CD4-positive, alpha-beta T cell (primary cell): Measurements from ENCODE around the gene TEX2. TPM values are rescaled to one million over a fixed set of nuclear protein-coding genes. Genes with fewer than 3 reads are reported as not detected.

ENCODE experiments used
- ATAC-seq: fragments of 200-7000 bp; cut with Tn5 transposase; one replicate; pipeline ENCODE4 v1.10.0; 2022; ENCODE audit warnings: mild to moderate bottlenecking; ENCODE audit not compliant: poor library complexity
- CTCF ChIA-PET: fragments of 350-600 bp; sonication (Branson Sonifier 250); formaldehyde crosslinking; loops from one replicate; lab custom pipeline; 2021; ENCODE audit warnings: antibody characterized with exemption, inconsistent platforms; lab: Charles Lee
- POLR2A ChIA-PET: fragments of 350-600 bp; sonication (Branson Sonifier 250); formaldehyde crosslinking; loops from one replicate; lab custom pipeline; 2021; ENCODE audit warnings: antibody characterized with exemption, inconsistent platforms; lab: Charles Lee
- DNase-seq, 14 experiments: peaks; one replicate each; pipeline ENCODE4 v3.0.0-alpha.2; 2013 to 2020; ENCODE audit warnings: mixed read lengths in 2 of 14
- H3K27ac ChIP-seq, 2 donors: one replicate each; pipeline versions ENCODE4 v1.5.1 to v1.7.0; 2013; ENCODE audit warnings: low read length in 2 of 2, low read depth in 1 of 2, mild to moderate bottlenecking in 1 of 2
- H3K27me3 ChIP-seq, 2 experiments: 1 replicate in 1 of 2; 2 replicates in 1 of 2; pipeline versions ENCODE4 v1.6.1 to v1.7.0; 2013; ENCODE audit warnings: low read length in 2 of 2, control low read depth in 1 of 2, mild to moderate bottlenecking in 1 of 2, moderate library complexity in 1 of 2; ENCODE audit not compliant: insufficient read depth in 2 of 2, control insufficient read depth in 1 of 2
- H3K36me3 ChIP-seq: one replicate; pipeline ENCODE4 v1.6.1; 2013; ENCODE audit warnings: low read length, control low read depth; ENCODE audit not compliant: insufficient read depth
- H3K4me1 ChIP-seq: one replicate; pipeline ENCODE4 v1.6.1; 2013; ENCODE audit warnings: low read length, control low read depth; ENCODE audit not compliant: insufficient read depth
- H3K4me3 ChIP-seq: one replicate; pipeline ENCODE4 v1.5.1; 2013; ENCODE audit warnings: mild to moderate bottlenecking, low read length, moderate library complexity
- H3K9me3 ChIP-seq, 2 experiments: 1 replicate in 1 of 2; 2 replicates in 1 of 2; pipeline versions ENCODE4 v1.6.1 to v1.7.0; 2013; ENCODE audit warnings: low read length in 2 of 2, mild to moderate bottlenecking in 2 of 2, control low read depth in 1 of 2, moderate library complexity in 1 of 2; ENCODE audit not compliant: control insufficient read depth in 1 of 2, insufficient read depth in 1 of 2
- H3K27ac Mint-ChIP-seq: one replicate; pipeline ENCODE4 v1.8.0; 2020; ENCODE audit warnings: mixed read lengths
- H3K27me3 Mint-ChIP-seq: one replicate; pipeline ENCODE4 v1.8.0; 2021; ENCODE audit warnings: mixed read lengths
- H3K36me3 Mint-ChIP-seq: one replicate; pipeline ENCODE4 v1.8.0; 2021; ENCODE audit warnings: low read depth, mixed read lengths
- H3K4me1 Mint-ChIP-seq: one replicate; pipeline ENCODE4 v1.8.0; 2021; ENCODE audit warnings: low read depth, mixed read lengths
- H3K4me3 Mint-ChIP-seq: one replicate; pipeline ENCODE4 v1.8.0; 2020; ENCODE audit warnings: mild to moderate bottlenecking, mixed read lengths
- H3K9me3 Mint-ChIP-seq: one replicate; pipeline ENCODE4 v1.8.0; 2020; ENCODE audit warnings: mixed read lengths
- CTCF ChIP-seq: fragments of 200-600 bp; IDR thresholded peaks from one replicate; pipeline ENCODE4 v1.8.0; 2022; ENCODE audit warnings: antibody characterized with exemption, mild to moderate bottlenecking
- intact Hi-C, 2 experiments: fragments of 100-400 bp; cut with DNase I in 1 of 2; cut with micrococcal nuclease in 1 of 2; formaldehyde crosslinking; loops; one replicate each; pipeline versions ENCODE4 v1.15.1 to v1.9.0; 2023 to 2025; cut with DNase I, micrococcal nuclease
- total RNA-seq, 174 experiments: library from RNA in 2 of 174; stranded (reverse) in 2 of 174; gene quantifications; one replicate each; pipeline ENCODE4 v1.2.3 and lab custom pipeline; 2021 to 2026

The TEX2 gene
- total RNA-seq, 2 experiments from 2014 or later = 8.6 to 8.9 TPM

- H3K4me3 ChIP-seq = no peak overlapping the region
- no peaks in the 10 kb centered on the region for H3K4me1 Mint-ChIP-seq
- ATAC-seq (no peak), DNase-seq (no peak)
- H3K27ac Mint-ChIP-seq = no peak overlapping the region
- H3K27me3 Mint-ChIP-seq = no peaks in the 10 kb centered on the region
- ChIA-PET CTCF (no interaction called here), POLR2A (no interaction called here)
- H3K27ac ChIP-seq = no peak overlapping the region
- no peak overlapping the region for H3K4me3 Mint-ChIP-seq
- H3K9me3 Mint-ChIP-seq = no peaks in the 10 kb centered on the region
- no peaks in the 10 kb centered on the region for H3K9me3 ChIP-seq
- H3K36me3 ChIP-seq = peaks cover 8% of the 10 kb centered on the region
- peaks cover 41% of the 10 kb centered on the region for H3K36me3 Mint-ChIP-seq
- no peak for TF ChIP-seq CTCF
- peaks cover 3% of the 10 kb centered on the region for H3K4me1 ChIP-seq
- no peaks in the 10 kb centered on the region for H3K27me3 ChIP-seq
- intact Hi-C loops = no loop called here
Measured at GRCh38 chr17:64185101-64185500, 78.0 kb downstream of the TEX2 start.

GRCh38 chr17:64183815-64184214 lies 79.2 kb downstream of the TEX2 start:
- no peak overlapping the region for H3K27ac Mint-ChIP-seq
- no peaks in the 10 kb centered on the region for H3K4me1 Mint-ChIP-seq
- POLR2A ChIA-PET = no interaction called here
- no peak overlapping the region for H3K27ac ChIP-seq
- H3K36me3 ChIP-seq = peaks cover 8% of the 10 kb centered on the region
- intact Hi-C loops = no loop called here
- no peak overlapping the region for H3K4me3 Mint-ChIP-seq
- H3K4me1 ChIP-seq = peaks cover 3% of the 10 kb centered on the region
- H3K36me3 Mint-ChIP-seq = peaks cover 42% of the 10 kb centered on the region
- H3K9me3 ChIP-seq = peaks cover 0 to 5% of the 10 kb centered on the region in 2 experiments
- DNase-seq (peak in 3 of 14 experiments; percentile 5 to 44 (median 31)), ATAC-seq (no peak)
- CTCF ChIA-PET = no interaction called here
- no peak for TF ChIP-seq CTCF
- no peaks in the 10 kb centered on the region for H3K27me3 Mint-ChIP-seq
- H3K4me3 ChIP-seq = no peak overlapping the region
- no peaks in the 10 kb centered on the region for H3K9me3 Mint-ChIP-seq
- H3K27me3 ChIP-seq = no peaks in the 10 kb centered on the region

- Histone ChIP-seq H3K27me3 (no peaks in the 10 kb centered on the region), H3K4me3 (no peak overlapping the region), H3K4me1 (peaks cover 3% of the 10 kb centered on the region), H3K36me3 (peaks cover 3% of the 10 kb centered on the region), H3K9me3 (peaks cover 0 to 5% of the 10 kb centered on the region in 2 experiments), H3K27ac (no peak overlapping the region)
- ChIA-PET POLR2A (no interaction called here), CTCF (interaction anchor here (0.7 kb wide), 1 partner anchor 12 kb away, joined by 3 read pairs; no protein-coding TSS in a partner anchor)
- H3K27ac Mint-ChIP-seq = no peak overlapping the region
- no peak overlapping the region for H3K4me3 Mint-ChIP-seq
- peaks cover 44% of the 10 kb centered on the region for H3K36me3 Mint-ChIP-seq
- no peak for TF ChIP-seq CTCF
- no peaks in the 10 kb centered on the region for H3K27me3 Mint-ChIP-seq
- H3K9me3 Mint-ChIP-seq = no peaks in the 10 kb centered on the region
- no peak for ATAC-seq
- DNase-seq = no peak
- H3K4me1 Mint-ChIP-seq = no peaks in the 10 kb centered on the region
- intact Hi-C loops = no loop called here
Measured at GRCh38 chr17:64182325-64183012, 80.6 kb downstream of the TEX2 start.
